Psoas muscle (tissue), 8 donors: ENCODE data around the gene OR2T12. TPM values are rescaled to one million over a fixed set of nuclear protein-coding genes. Genes with fewer than 3 reads are reported as not detected.

Source experiments
- ATAC-seq, 4 donors: fragments of 200-7000 bp; cut with Tn5 transposase; one replicate each; pipeline ENCODE4 v1.9.1; 2020; ENCODE audit warnings: moderate library complexity in 3 of 4, mild to moderate bottlenecking in 2 of 4
- DNase-seq, 2 donors: peaks; one replicate each; pipeline ENCODE4 v3.0.0-alpha.2; 2020
- H3K27ac ChIP-seq: fragments of 200-600 bp; one replicate; pipeline ENCODE4 v1.8.0; 2022
- H3K27me3 ChIP-seq, 3 donors: fragments of 200-600 bp in 1 of 3; one replicate each; pipeline versions ENCODE4 v1.6.1 to v1.8.0; 2013 to 2022; ENCODE audit warnings: low read length in 2 of 3, mild to moderate bottlenecking in 2 of 3, moderate library complexity in 1 of 3; ENCODE audit not compliant: insufficient read depth in 3 of 3
- H3K36me3 ChIP-seq, 2 donors: fragments of 200-600 bp in 1 of 2; one replicate each; pipeline versions ENCODE4 v1.6.1 to v1.8.0; 2013 to 2022; ENCODE audit warnings: low read depth in 1 of 2, mild to moderate bottlenecking in 1 of 2, moderate library complexity in 1 of 2; ENCODE audit not compliant: insufficient read depth in 1 of 2
- H3K4me1 ChIP-seq: fragments of 200-600 bp; one replicate; pipeline ENCODE4 v1.8.0; 2022
- H3K4me3 ChIP-seq: fragments of 200-600 bp; one replicate; pipeline ENCODE4 v1.8.0; 2022; ENCODE audit warnings: mild to moderate bottlenecking
- H3K9me3 ChIP-seq: fragments of 200-600 bp; one replicate; pipeline ENCODE4 v1.8.0; 2022
- WGBS, 3 donors: extraction: QIAGEN DNeasy Blood & Tissue Kit; methylation state at CpG; one replicate each; pipeline versions ENCODE4 v1.1.6 to v1.1.7; 2013; 5-methylcytosine and 5-hydroxymethylcytosine counted together
- intact Hi-C, 2 donors: fragments of 100-400 bp; cut with DNase I; formaldehyde crosslinking; loops; one replicate each; pipeline versions ENCODE4 v1.11.0 to v1.14.2; 2022
- polyA plus RNA-seq, 3 donors: library from polyadenylated mRNA; stranded (reverse); fragments of 200-250 nt; gene quantifications; one replicate each; pipeline ENCODE4 v1.2.3, GENCODE V29; 2013
- total RNA-seq, 4 donors: library from RNA; stranded (reverse); fragmentation: NEBNext Ultra II Directional in 2 of 4; extraction: Animal tissue kit (Norgen Biotek cat#: 25700) in 2 of 4; gene quantifications; one replicate each; pipeline versions ENCODE4 v1.2.1 to v1.2.4, GENCODE V29; 2021 to 2023
- TF ChIP-seq, protein P1 (sequence below): fragments of 200-600 bp; IDR thresholded peaks from one replicate; pipeline ENCODE4 v1.8.0; 2022; ENCODE audit warnings: antibody characterized with exemption
- donor health status: healthy with polysubstance abuse.
- donor health status: DM: no; HTN: no; CAD: no; lungs with moderate emphysema.
- donor health status: Bipolar disorder and iron deficiency.
- donor health status: healthy.
- donor health status: DM: yes; HTN: yes; CAD: no.
- donor health status: DM: no; HTN: no; CAD: no.
- donor health status: DM: no; HTN: no; CAD: no.
- donor health status: DM: yes; HTN: yes; CAD: no.

OR2T12 gene
- total and polyA plus RNA-seq, 7 donors, result not detected

DNA sequence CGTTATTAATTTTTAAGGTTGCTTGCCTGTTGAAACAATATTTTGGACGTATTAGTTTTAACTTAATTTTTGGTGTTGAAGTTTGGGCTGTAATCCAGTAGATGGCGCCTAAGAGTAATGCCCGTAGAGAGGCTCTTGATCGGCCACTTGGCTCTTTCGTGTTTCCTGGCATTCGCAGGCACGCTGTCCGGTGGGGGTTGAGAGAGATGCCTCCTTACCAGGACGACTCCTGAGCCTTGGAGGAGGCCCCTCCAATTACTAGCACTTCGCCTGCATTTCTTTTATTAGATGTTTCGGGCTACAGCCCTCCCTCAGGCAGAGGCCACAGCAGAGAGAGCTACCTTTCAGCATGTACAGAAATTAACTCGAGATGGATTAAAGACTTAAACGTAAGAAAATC lies 60.0 kb downstream of the OR2T12 start:
- H3K4me3 ChIP-seq, result no peak overlapping the region
- TF ChIP-seq, protein P1, sequence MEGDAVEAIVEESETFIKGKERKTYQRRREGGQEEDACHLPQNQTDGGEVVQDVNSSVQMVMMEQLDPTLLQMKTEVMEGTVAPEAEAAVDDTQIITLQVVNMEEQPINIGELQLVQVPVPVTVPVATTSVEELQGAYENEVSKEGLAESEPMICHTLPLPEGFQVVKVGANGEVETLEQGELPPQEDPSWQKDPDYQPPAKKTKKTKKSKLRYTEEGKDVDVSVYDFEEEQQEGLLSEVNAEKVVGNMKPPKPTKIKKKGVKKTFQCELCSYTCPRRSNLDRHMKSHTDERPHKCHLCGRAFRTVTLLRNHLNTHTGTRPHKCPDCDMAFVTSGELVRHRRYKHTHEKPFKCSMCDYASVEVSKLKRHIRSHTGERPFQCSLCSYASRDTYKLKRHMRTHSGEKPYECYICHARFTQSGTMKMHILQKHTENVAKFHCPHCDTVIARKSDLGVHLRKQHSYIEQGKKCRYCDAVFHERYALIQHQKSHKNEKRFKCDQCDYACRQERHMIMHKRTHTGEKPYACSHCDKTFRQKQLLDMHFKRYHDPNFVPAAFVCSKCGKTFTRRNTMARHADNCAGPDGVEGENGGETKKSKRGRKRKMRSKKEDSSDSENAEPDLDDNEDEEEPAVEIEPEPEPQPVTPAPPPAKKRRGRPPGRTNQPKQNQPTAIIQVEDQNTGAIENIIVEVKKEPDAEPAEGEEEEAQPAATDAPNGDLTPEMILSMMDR, result no peak
- no peaks in the 10 kb centered on the region for H3K9me3 ChIP-seq
- H3K27ac ChIP-seq, result no peak overlapping the region
- intact Hi-C loops, result no loop called here
- H3K27me3 ChIP-seq, result no peaks in the 10 kb centered on the region
- ATAC-seq (no peak), DNase-seq (peak in 1 of 2 donors; percentile 29)
- 11 to 15% (median 15%) methylated on average over 14 of the region's 14 CpGs for WGBS, 3 donors
- no peaks in the 10 kb centered on the region for H3K4me1 ChIP-seq
- H3K36me3 ChIP-seq, result no peaks in the 10 kb centered on the region

Other genes starting within 250 kb of the OR2T12 start
- gene OR2L13, start 208.2 kb downstream of the OR2T12 start, total RNA-seq, result not detected
- not detected for gene OR2L13, start 208.2 kb downstream of the OR2T12 start, polyA plus RNA-seq
- gene OR2M5, start 158.3 kb downstream of the OR2T12 start, total RNA-seq, result not detected
- not detected for gene OR2M5, start 158.3 kb downstream of the OR2T12 start, polyA plus RNA-seq
- gene OR2M2, start 128.6 kb downstream of the OR2T12 start, total RNA-seq, result not detected
- not detected for gene OR2M2, start 128.6 kb downstream of the OR2T12 start, polyA plus RNA-seq
- gene OR2M3, start 106.2 kb downstream of the OR2T12 start, total RNA-seq, result not detected
- gene OR2M3, start 106.2 kb downstream of the OR2T12 start, polyA plus RNA-seq, result not detected
- not detected for gene OR2M4, start 72.0 kb downstream of the OR2T12 start, total RNA-seq
- not detected for gene OR2M4, start 72.0 kb downstream of the OR2T12 start, polyA plus RNA-seq
- not detected for gene OR2T33, start 25.4 kb downstream of the OR2T12 start, total RNA-seq
- not detected for gene OR2T33, start 25.4 kb downstream of the OR2T12 start, polyA plus RNA-seq
- gene OR2M7, start 21.1 kb upstream of the OR2T12 start, total RNA-seq, result not detected
- not detected for gene OR2M7, start 21.1 kb upstream of the OR2T12 start, polyA plus RNA-seq
- gene OR14C36, start 45.4 kb upstream of the OR2T12 start, total RNA-seq, result not detected
- not detected for gene OR14C36, start 45.4 kb upstream of the OR2T12 start, polyA plus RNA-seq
- gene OR2T4, start 58.2 kb upstream of the OR2T12 start, total RNA-seq, result not detected
- gene OR2T4, start 58.2 kb upstream of the OR2T12 start, polyA plus RNA-seq, result not detected
- not detected for gene OR2T6, start 72.3 kb upstream of the OR2T12 start, total RNA-seq
- not detected for gene OR2T6, start 72.3 kb upstream of the OR2T12 start, polyA plus RNA-seq
- not detected for gene OR2T1, start 99.6 kb upstream of the OR2T12 start, total RNA-seq
- gene OR2T1, start 99.6 kb upstream of the OR2T12 start, polyA plus RNA-seq, result not detected
- gene OR2T2, start 142.2 kb upstream of the OR2T12 start, total RNA-seq, result not detected
- not detected for gene OR2T2, start 142.2 kb upstream of the OR2T12 start, polyA plus RNA-seq
- gene OR2T3, start 169.9 kb upstream of the OR2T12 start, total RNA-seq, result not detected
- gene OR2T3, start 169.9 kb upstream of the OR2T12 start, polyA plus RNA-seq, result not detected
- not detected for gene OR2T5, start 185.2 kb upstream of the OR2T12 start, total RNA-seq
- gene OR2T5, start 185.2 kb upstream of the OR2T12 start, polyA plus RNA-seq, result not detected
- not detected for gene OR2G6, start 204.6 kb upstream of the OR2T12 start, total RNA-seq
- gene OR2G6, start 204.6 kb upstream of the OR2T12 start, polyA plus RNA-seq, result not detected